IMR-90 (cell line): Measurements from ENCODE around the gene GALR2.

Experiments
- CHD1 ChIP-seq: IDR thresholded peaks from 2 replicates; pipeline ENCODE4 v1.6.1; 2012; ENCODE audit warnings: low read depth, low read length, improper control_type of control experiment
- CTCF ChIP-seq: conservative IDR thresholded peaks from 2 replicates; pipeline ENCODE4 v1.5.1; 2012; ENCODE audit warnings: mild to moderate bottlenecking, low read depth, low read length, improper control_type of control experiment
- ELK1 ChIP-seq: fragments of 150-350 bp; IDR thresholded peaks from 2 replicates; pipeline ENCODE4 v1.6.1; 2016; ENCODE audit warnings: low read depth, mild to moderate bottlenecking, low read length, moderate library complexity, borderline replicate concordance
- MAZ ChIP-seq: IDR thresholded peaks from 2 replicates; pipeline ENCODE4 v1.6.1; 2012; ENCODE audit warnings: low read depth, mild to moderate bottlenecking, low read length, improper control_type of control experiment, moderate library complexity, borderline replicate concordance
- MXI1 ChIP-seq: IDR thresholded peaks from 2 replicates; pipeline ENCODE4 v1.6.1; 2012; ENCODE audit warnings: low read depth, mild to moderate bottlenecking, low read length, moderate library complexity, borderline replicate concordance
- NFE2L2 ChIP-seq: fragments of 150-350 bp; IDR thresholded peaks from 2 replicates; pipeline ENCODE4 v1.6.1; 2016; ENCODE audit warnings: low read depth, mild to moderate bottlenecking, low read length
- POLR2A ChIP-seq: IDR thresholded peaks from 2 replicates; pipeline ENCODE4 v1.6.1; 2012; ENCODE audit warnings: mild to moderate bottlenecking, low read depth, low read length
- RCOR1 ChIP-seq: IDR thresholded peaks from 2 replicates; pipeline ENCODE4 v1.6.1; 2012; ENCODE audit warnings: mild to moderate bottlenecking, low read length, improper control_type of control experiment; ENCODE audit not compliant: insufficient replicate concordance
- RFX5 ChIP-seq: IDR thresholded peaks from 2 replicates; pipeline ENCODE4 v1.8.0; 2012; ENCODE audit warnings: low read depth, mild to moderate bottlenecking, low read length, moderate library complexity
- SMC3 ChIP-seq: fragments of 150-350 bp; IDR thresholded peaks from 2 replicates; pipeline ENCODE4 v1.6.1; 2016; ENCODE audit warnings: low read depth, mild to moderate bottlenecking, antibody characterized with exemption, low read length, moderate library complexity
- USF2 ChIP-seq: fragments of 150-350 bp; IDR thresholded peaks from 2 replicates; pipeline ENCODE4 v1.6.1; 2017; ENCODE audit warnings: mild to moderate bottlenecking, antibody characterized with exemption, low read length, low read depth

GRCh38 chr17:76103274-76104139 lies 28.9 kb downstream of the GALR2 start, which contains the start of gene EXOC7:
- TF ChIP-seq MAZ (no peak), CTCF (no peak), NFE2L2 (no peak), SMC3 (no peak; the same call in 1 of the 2 replicates), USF2 (no peak), POLR2A (peak; percentile 79), RCOR1 (no peak), ELK1 (no peak), CHD1 (no peak), RFX5 (no peak), MXI1 (0 out of 2 replicates have a peak, but pooled peaks have one; percentile 17)
